ENCODE results near the gene PDE6B.

- TF ChIP-seq CTCF (conservative IDR thresholded peaks at IDR 0.05 in 1 of 2, IDR thresholded peaks at IDR 0.05 in 1 of 2; ENCODE audit: low read depth in 1 of 2, low read length in 2 of 2) (no peak), EZH2 (IDR thresholded peaks at IDR 0.05; ENCODE audit: low read length, missing control alignments) (no peak)
These were observed 9.2 kb downstream of the PDE6B start for GRCh38 chr4:634599-634985.

Measured in fibroblast of lung (primary cell).